Activated naive CD4-positive, alpha-beta T cell treated with anti-CD3 and anti-CD28 coated beads, Interleukin-2, amount 10 ng/mL, durations not matched to agents 7 days and 5 days (primary cell): ENCODE results near the gene MYLK3.

Source experiments
- CTCF ChIA-PET: fragments of 350-600 bp; sonication (Branson Sonifier 250); formaldehyde crosslinking; loops from one replicate; lab custom pipeline; 2021; ENCODE audit warnings: antibody characterized with exemption; lab: Charles Lee
- DNase-seq: peaks from one replicate; pipeline ENCODE4 v3.0.0-alpha.2; 2020
- H3K27ac Mint-ChIP-seq: one replicate; pipeline ENCODE4 v1.8.0; 2021; ENCODE audit warnings: mild to moderate bottlenecking, moderate library complexity, mixed read lengths
- H3K27me3 Mint-ChIP-seq: one replicate; pipeline ENCODE4 v1.8.0; 2021; ENCODE audit warnings: mild to moderate bottlenecking, mixed read lengths
- H3K36me3 Mint-ChIP-seq: one replicate; pipeline ENCODE4 v1.8.0; 2021; ENCODE audit warnings: mixed read lengths
- H3K4me1 Mint-ChIP-seq: one replicate; pipeline ENCODE4 v1.8.0; 2021; ENCODE audit warnings: mixed read lengths
- H3K4me3 Mint-ChIP-seq: one replicate; pipeline ENCODE4 v1.8.0; 2021; ENCODE audit warnings: mild to moderate bottlenecking, moderate library complexity, mixed read lengths
- H3K9me3 Mint-ChIP-seq: one replicate; pipeline ENCODE4 v1.8.0; 2021; ENCODE audit warnings: mixed read lengths

The MYLK3 gene

DNA sequence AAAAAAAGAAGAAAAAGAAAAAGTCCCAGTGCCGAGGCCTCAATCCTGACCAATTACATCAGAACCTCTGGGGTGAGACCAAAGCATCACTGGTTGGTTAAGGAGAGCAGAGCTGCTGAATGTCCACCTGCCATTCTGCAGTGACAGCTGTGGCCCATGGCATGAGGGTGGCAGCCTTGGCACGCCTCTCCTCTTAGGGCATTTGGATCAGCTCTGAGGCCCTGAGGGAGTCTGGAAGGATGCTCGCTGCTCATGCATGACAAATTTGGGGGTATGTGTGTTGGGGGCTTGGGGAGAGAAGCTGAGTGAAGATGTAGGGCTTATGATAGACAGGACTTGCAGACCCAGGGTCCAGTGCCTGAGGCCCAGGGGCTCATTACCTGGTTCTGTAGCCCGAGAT is 26.3 kb downstream of the MYLK3 start:
- Mint-ChIP-seq H3K4me3 (no peak overlapping the region), H3K9me3 (peaks cover 5% of the 10 kb centered on the region), H3K36me3 (no peaks in the 10 kb centered on the region), H3K4me1 (no peaks in the 10 kb centered on the region), H3K27ac (no peak overlapping the region), H3K27me3 (peaks cover 5% of the 10 kb centered on the region)
- CTCF ChIA-PET: no interaction called here
- no peak for DNase-seq

DNA sequence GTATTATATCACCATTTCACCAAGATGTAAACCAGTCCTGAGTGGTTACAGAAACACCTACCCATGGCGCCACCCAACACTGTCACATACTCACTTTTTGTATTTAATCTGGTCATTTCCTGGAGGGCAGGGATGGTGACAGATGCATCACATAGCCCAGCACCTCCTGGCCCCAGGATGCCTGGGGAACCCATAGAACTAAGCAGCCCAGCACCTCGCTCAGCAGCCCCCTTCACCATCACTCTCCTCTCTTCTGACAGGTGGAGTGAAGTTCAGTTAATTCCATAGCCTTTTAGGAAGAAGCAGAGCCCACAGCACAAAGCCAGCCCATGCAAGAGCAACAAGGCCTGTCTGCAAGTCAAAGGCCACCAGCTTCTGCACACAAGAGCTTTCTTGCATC is 27.5 kb downstream of the MYLK3 start:
- H3K36me3 Mint-ChIP-seq: no peaks in the 10 kb centered on the region
- H3K4me3 Mint-ChIP-seq: no peak overlapping the region
- no peak for DNase-seq
- no peaks in the 10 kb centered on the region for H3K4me1 Mint-ChIP-seq
- H3K9me3 Mint-ChIP-seq: peaks cover 1% of the 10 kb centered on the region
- CTCF ChIA-PET: no interaction called here
- H3K27me3 Mint-ChIP-seq: no peaks in the 10 kb centered on the region
- H3K27ac Mint-ChIP-seq: no peak overlapping the region

DNA sequence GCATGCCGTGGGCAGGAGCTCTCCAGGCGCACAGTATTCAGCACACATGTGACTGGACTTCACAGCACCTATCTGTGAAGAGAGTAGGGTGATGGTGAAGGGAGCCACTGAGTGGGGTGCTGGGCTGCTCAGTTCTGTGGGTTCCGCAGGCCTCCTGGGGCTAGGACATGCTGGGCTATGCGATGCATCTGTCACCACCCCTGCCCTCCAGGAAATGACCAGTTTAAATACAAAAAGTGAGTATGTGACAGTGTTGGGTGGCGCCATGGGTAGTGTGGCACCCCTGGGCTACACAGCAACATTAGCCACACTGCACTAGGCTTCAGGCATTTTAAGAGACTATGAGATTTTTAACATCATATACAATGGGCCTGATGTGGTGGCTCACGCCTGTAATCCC is 28.6 kb downstream of the MYLK3 start:
- Mint-ChIP-seq H3K36me3 (no peaks in the 10 kb centered on the region), H3K4me3 (no peak overlapping the region), H3K9me3 (no peaks in the 10 kb centered on the region), H3K27ac (no peak overlapping the region), H3K27me3 (no peaks in the 10 kb centered on the region), H3K4me1 (no peaks in the 10 kb centered on the region)
- CTCF ChIA-PET: no interaction called here
- no peak for DNase-seq

DNA sequence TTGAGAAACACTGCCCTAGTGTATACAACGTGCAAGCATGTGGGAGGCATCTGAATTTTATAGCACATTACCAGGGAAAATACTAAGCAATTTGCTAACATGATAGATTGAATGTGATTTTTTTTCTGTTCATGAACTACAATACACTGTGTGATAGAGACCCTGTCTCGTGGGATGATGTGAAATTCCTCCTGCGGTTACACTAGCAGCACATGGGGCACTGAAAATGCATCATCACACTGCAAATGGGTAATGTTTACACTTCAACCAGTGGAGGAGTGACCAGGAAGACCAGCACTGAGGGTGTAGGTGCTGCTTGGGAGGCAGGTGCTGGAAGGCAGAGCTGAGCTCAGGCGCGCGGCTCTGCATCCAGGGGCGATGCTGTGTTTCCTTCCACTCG is 29.9 kb downstream of the MYLK3 start:
- CTCF ChIA-PET: no interaction called here
- no peak for DNase-seq
- Mint-ChIP-seq H3K27ac (no peak overlapping the region), H3K9me3 (no peaks in the 10 kb centered on the region), H3K27me3 (no peaks in the 10 kb centered on the region), H3K4me1 (no peaks in the 10 kb centered on the region), H3K4me3 (no peak overlapping the region), H3K36me3 (no peaks in the 10 kb centered on the region)

DNA sequence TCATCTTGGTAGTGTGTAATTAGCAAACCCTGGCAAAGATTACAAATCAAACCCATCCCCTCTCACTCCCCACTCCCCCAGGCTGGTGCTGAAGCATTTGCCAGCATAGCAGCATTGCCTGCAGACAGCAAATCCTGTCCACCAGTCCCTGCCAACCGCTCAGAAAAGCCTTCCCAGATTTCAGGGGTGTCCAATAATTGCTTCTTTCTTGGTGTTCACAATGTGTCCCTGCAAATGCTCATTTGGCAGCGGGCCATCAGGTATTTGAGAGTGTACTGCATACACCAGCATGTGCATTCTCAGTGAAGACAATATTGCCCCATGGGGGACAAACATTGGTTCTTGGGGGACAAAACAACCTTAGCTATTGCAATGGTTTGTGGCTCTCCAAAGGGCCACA is 30.5 kb downstream of the MYLK3 start:
- no peaks in the 10 kb centered on the region for H3K9me3 Mint-ChIP-seq
- DNase-seq: no peak
- CTCF ChIA-PET: no interaction called here
- H3K4me3 Mint-ChIP-seq: no peak overlapping the region
- no peaks in the 10 kb centered on the region for H3K36me3 Mint-ChIP-seq
- H3K4me1 Mint-ChIP-seq: no peaks in the 10 kb centered on the region
- H3K27me3 Mint-ChIP-seq: no peaks in the 10 kb centered on the region
- H3K27ac Mint-ChIP-seq: no peak overlapping the region

DNA sequence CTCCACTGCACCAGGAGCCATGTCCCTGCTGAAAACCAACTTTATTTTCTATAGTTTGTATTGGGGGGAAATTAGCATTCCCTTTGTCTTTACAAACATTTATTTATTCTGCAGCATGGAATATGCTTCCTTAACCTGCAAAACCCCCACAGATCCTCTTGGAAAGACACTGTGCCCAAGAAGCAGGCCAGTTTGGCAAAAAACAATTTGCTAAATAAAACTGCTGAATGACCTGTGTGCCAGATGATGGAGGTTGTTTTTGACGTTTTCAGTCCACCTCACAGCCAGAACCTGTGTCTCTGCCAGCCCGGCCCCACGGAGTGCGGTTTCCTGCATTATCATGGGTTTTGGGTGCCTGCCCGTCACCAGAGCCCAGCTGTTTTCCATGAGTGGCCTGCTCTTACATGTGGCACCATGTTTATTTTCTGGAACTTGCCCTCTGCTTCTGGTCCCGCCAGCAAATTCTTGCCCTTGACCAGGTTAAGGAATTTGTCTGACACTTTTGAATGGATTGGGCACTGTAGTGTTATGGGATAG is 32.3 kb downstream of the MYLK3 start:
- DNase-seq: no peak
- H3K27me3 Mint-ChIP-seq: no peaks in the 10 kb centered on the region
- no peaks in the 10 kb centered on the region for H3K4me1 Mint-ChIP-seq
- no peaks in the 10 kb centered on the region for H3K9me3 Mint-ChIP-seq
- H3K27ac Mint-ChIP-seq: no peak overlapping the region
- no peak overlapping the region for H3K4me3 Mint-ChIP-seq
- no peaks in the 10 kb centered on the region for H3K36me3 Mint-ChIP-seq
- CTCF ChIA-PET: interaction anchor here (1.1 kb wide), 1 partner anchor 42 kb away, joined by 4 read pairs; no protein-coding TSS in a partner anchor

DNA sequence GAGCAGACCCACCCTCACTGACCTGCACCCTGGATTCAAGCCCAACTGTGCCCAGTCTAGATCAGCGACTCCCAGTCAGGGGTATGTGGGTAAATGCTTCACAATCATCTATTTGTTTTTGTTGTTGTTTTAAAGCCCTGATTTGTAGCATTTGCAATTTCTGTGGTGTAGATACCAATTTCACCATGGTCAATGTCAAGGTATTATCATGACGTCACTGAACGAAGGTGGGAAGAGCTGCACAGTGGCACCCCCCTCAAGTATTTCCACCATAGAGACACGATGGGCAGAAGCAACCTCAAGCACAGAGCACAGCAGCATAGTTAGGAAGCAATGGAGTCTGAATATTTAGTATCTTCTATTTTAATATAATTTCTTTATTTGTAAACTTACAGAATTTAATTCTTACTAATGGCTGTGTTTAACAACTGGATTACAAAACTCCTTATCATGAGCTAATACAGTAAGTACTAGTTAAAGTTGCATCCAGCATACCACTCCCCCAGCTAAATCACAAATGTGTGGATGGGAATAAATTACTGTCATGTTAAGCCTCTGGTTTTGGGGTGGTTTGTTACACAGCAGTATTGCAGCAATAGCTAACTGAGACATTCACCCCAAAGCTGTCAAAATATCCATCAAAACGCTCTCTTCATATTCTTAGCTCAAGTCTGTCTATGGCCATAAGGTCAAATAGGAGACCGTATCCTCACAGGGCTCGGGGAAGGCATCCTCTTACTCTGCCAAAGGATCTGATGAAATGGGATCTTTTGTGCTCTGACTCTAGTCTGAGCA is 33.1 kb downstream of the MYLK3 start:
- H3K4me1 Mint-ChIP-seq: no peaks in the 10 kb centered on the region
- CTCF ChIA-PET: interaction anchor here (1.1 kb wide), 1 partner anchor 41 kb away, joined by 4 read pairs; no protein-coding TSS in a partner anchor

DNA sequence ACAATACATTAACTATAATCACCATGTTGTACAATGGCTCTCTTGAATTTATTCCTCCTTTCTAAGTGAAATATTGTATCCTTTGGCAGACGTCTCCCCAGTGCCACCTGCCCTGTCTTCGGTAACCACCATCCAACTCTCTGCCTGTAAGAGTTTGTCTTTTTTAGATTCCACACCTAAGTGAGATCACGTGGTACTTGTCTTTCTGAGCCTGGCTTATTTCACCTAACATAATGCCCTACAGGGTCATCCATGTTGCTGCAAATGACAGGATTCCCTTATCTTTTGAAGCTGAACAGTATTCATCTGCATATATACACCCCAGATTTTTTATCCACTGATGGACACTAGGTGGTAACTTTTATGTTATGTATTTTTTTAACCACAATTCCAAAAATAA is 34.5 kb downstream of the MYLK3 start:
- Mint-ChIP-seq H3K4me1 (no peaks in the 10 kb centered on the region), H3K9me3 (no peaks in the 10 kb centered on the region), H3K4me3 (no peak overlapping the region), H3K36me3 (no peaks in the 10 kb centered on the region), H3K27ac (no peak overlapping the region), H3K27me3 (no peaks in the 10 kb centered on the region)
- CTCF ChIA-PET: no interaction called here
- DNase-seq: no peak

More for the DNA sequence above, 33.1 kb downstream of the MYLK3 start:
- Mint-ChIP-seq H3K9me3 (no peaks in the 10 kb centered on the region), H3K27ac (no peak overlapping the region), H3K4me3 (no peak overlapping the region), H3K36me3 (no peaks in the 10 kb centered on the region), H3K27me3 (no peaks in the 10 kb centered on the region)
- DNase-seq: no peak

DNA sequence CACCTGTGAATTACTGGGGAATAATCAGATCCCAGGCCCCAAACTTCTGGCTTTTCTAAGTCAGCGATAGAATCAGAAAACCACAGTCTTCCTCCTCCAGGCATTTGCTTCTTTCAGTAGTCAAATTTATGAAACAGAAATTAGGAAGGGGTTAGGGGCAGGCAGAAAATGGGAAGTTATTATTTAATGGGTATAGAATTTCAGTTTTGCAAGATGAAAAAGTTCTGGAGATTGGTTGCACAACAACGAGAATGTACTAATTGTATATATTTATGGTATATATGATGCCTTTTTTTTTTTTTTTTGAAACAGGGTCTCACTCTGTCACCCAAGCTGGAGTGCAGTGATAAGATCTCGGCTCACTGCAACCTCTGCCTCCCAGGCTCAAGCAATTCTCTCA is 35.2 kb downstream of the MYLK3 start:
- no peaks in the 10 kb centered on the region for H3K4me1 Mint-ChIP-seq
- no peaks in the 10 kb centered on the region for H3K36me3 Mint-ChIP-seq
- CTCF ChIA-PET: no interaction called here
- no peak overlapping the region for H3K4me3 Mint-ChIP-seq
- H3K27ac Mint-ChIP-seq: no peak overlapping the region
- no peaks in the 10 kb centered on the region for H3K27me3 Mint-ChIP-seq
- H3K9me3 Mint-ChIP-seq: no peaks in the 10 kb centered on the region
- no peak for DNase-seq

DNA sequence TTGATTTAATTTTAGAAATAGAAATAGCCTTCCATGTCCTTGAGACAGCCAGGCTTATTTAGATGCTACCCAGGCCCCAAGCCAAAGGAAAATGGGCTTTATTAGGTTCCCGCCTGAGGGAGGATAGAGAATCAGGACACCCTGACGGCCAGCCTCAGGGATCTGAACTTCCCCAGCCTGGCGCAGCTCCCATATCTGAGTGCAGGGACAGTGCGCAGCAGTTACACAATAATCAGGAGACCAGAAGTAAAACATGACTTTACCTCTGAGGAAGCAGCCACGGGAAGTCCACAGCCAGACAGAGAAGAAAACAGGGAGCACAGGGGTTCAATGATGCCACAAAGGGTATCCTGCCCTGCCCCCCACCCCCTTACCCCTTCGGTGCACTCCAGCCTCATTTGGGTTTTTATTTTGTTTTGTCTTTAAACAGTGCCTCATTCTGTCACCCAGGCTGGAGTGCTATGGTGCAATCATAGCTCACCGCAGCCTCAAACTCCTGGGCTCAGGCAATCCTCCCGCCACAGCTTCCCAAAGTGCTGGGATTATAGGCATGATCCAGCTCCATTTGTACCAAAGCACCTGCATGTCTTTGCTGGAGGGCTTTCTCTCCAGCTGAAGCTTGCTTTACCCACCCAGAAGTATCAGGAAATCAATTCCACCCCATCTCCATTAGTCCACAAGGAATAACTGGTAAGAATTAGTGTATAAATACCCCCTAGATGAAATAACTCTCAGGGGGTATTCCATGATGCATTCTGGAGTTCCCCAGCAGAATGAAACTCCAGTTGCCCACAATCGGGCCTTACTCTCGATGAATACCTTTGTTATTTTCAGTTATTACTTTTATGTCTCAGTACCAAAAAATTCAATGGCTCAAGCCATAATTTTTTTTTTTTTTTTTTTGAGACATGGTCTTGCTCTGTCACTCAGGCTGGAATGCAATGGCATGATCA is 36.8 kb downstream of the MYLK3 start:
- no peak overlapping the region for H3K27ac Mint-ChIP-seq
- no peaks in the 10 kb centered on the region for H3K36me3 Mint-ChIP-seq
- H3K27me3 Mint-ChIP-seq: no peaks in the 10 kb centered on the region
- no peak overlapping the region for H3K4me3 Mint-ChIP-seq
- H3K9me3 Mint-ChIP-seq: no peaks in the 10 kb centered on the region
- H3K4me1 Mint-ChIP-seq: no peaks in the 10 kb centered on the region
- CTCF ChIA-PET: no interaction called here
- DNase-seq: no peak

DNA sequence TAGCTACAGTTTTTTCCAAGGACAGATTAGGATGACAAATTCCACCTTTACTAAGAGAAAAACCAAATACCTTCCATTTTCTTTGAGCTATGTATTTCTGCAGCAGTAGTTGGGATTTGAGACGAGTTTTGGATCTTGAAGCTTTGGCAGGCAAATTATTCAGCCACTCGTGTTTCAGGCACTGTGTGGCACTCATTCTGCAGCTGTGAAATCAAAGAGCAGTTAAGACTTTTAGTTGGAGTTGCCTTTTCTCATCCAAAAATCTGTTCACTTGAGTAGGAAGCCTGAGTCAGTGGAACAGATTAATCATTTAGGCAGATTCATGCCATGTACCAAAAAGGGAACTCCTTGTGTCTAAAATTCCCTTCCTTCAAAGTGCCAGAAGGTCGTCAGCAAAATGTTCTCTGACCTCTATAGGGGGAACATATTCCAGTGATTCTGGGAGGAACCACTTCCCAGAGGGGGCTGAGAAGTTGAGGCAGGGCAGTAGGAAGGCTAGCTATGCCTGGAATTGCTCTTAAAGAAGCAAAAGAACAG is 38.6 kb downstream of the MYLK3 start:
- H3K27ac Mint-ChIP-seq: no peak overlapping the region
- no peaks in the 10 kb centered on the region for H3K27me3 Mint-ChIP-seq
- H3K9me3 Mint-ChIP-seq: no peaks in the 10 kb centered on the region
- no peaks in the 10 kb centered on the region for H3K36me3 Mint-ChIP-seq
- CTCF ChIA-PET: interaction anchor here (1.3 kb wide), 1 partner anchor 144 kb away, joined by 5 read pairs; no protein-coding TSS in a partner anchor
- H3K4me3 Mint-ChIP-seq: no peak overlapping the region
- DNase-seq: no peak
- no peaks in the 10 kb centered on the region for H3K4me1 Mint-ChIP-seq

DNA sequence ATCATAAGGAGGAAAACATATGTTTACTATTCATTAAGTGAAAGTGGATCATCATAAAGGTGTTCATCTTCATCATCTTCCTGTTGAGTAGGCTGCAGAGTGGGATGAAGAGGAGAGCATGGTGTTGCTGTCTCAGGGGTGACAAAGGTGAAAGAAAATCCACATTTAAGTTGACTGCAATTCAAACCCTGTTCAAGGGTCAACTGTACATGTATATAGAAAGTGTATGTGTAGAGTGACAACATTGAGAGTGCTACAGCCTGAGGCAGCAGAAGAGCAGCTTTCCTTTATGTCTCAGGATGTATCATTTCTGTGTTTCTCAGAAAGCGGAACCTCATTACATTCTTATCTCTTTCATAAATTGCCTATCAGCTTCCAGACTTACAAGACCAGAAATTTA is 41.5 kb downstream of the MYLK3 start:
- H3K4me3 Mint-ChIP-seq: no peak overlapping the region

DNA sequence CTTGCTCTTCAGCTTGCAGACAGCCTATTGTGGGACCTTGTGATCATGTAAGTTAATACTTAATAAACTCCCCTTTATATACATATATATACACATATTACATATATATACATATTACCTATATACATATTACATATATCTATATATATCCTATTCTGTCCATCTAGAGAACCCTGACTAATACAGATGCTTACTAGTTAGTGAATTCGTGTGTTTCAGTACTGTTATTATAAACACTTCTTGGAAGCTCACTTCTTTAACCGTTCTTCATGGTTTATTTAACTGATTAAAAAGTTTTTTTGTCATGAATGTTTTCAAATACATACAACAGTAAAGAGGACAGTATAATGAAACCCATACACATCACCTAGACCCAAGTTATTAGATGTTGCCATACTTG is 46.1 kb downstream of the MYLK3 start:
- Mint-ChIP-seq H3K27ac (no peak overlapping the region), H3K4me1 (no peaks in the 10 kb centered on the region), H3K4me3 (no peak overlapping the region), H3K27me3 (no peaks in the 10 kb centered on the region), H3K9me3 (no peaks in the 10 kb centered on the region), H3K36me3 (peaks cover 11% of the 10 kb centered on the region)
- CTCF ChIA-PET: no interaction called here
- no peak for DNase-seq

More for the DNA sequence above, 41.5 kb downstream of the MYLK3 start:
- no peak for DNase-seq
- no peaks in the 10 kb centered on the region for H3K27me3 Mint-ChIP-seq
- peaks cover 3% of the 10 kb centered on the region for H3K36me3 Mint-ChIP-seq
- H3K4me1 Mint-ChIP-seq: no peaks in the 10 kb centered on the region
- H3K9me3 Mint-ChIP-seq: no peaks in the 10 kb centered on the region
- CTCF ChIA-PET: interaction anchor here (0.6 kb wide), 1 partner anchor 70 kb away, joined by 3 read pairs; no protein-coding TSS in a partner anchor
- H3K27ac Mint-ChIP-seq: no peak overlapping the region

DNA sequence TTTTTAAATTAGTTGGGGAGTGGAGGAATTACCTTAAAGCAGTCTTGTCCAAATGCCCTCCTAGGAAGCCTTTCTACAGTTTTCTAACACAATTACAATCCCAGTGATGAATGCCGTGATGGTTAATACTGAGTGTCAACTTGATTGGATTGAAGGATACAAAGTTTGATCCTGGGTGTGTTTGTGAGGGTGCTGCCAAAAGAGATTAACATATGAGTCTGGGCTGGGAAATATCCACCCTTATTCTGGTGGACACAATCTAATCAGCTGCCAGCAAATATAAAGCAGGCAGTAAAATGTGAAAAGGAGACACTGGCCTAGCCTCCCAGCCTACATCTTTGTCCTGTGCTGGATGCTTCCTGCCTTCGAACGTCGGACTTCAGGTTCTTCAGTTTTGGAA is 46.5 kb downstream of the MYLK3 start:
- H3K4me1 Mint-ChIP-seq: no peaks in the 10 kb centered on the region
- DNase-seq: no peak
- no peak overlapping the region for H3K27ac Mint-ChIP-seq
- H3K9me3 Mint-ChIP-seq: no peaks in the 10 kb centered on the region
- CTCF ChIA-PET: no interaction called here
- no peak overlapping the region for H3K4me3 Mint-ChIP-seq
- peaks cover 13% of the 10 kb centered on the region for H3K36me3 Mint-ChIP-seq
- no peaks in the 10 kb centered on the region for H3K27me3 Mint-ChIP-seq
